Nephron (organoid): Measurements from ENCODE around the gene RTEL1.
"Not testable (repeated sequence)": the region's sequence is repeated elsewhere in the genome, so short reads cannot be mapped to it uniquely, and the experiment has no call there.

Source experiments
- H3K27ac Mint-ChIP-seq, 3 experiments: 2 replicates each; pipeline ENCODE4 v1.8.0; 2020; ENCODE audit warnings: mixed read lengths in 3 of 3, mild to moderate bottlenecking in 2 of 3, moderate library complexity in 1 of 3
- H3K27me3 Mint-ChIP-seq: 2 replicates; pipeline ENCODE4 v1.8.0; 2021; ENCODE audit warnings: low read depth, mild to moderate bottlenecking, moderate library complexity, mixed read lengths
- H3K36me3 Mint-ChIP-seq: 2 replicates; pipeline ENCODE4 v1.8.0; 2020; ENCODE audit warnings: low read depth, mixed read lengths
- H3K4me1 Mint-ChIP-seq: 2 replicates; pipeline ENCODE4 v1.8.0; 2020; ENCODE audit warnings: mixed read lengths
- H3K4me3 Mint-ChIP-seq, 3 experiments: 2 replicates each; pipeline ENCODE4 v1.8.0; 2020; ENCODE audit warnings: mild to moderate bottlenecking in 3 of 3, mixed read lengths in 3 of 3, moderate library complexity in 2 of 3
- H3K9me3 Mint-ChIP-seq: 2 replicates; pipeline ENCODE4 v1.8.0; 2020; ENCODE audit warnings: mixed read lengths
- TF ChIP-seq, protein P1 (sequence below), 3 experiments: fragments of 200-600 bp; sonication (generic); IDR thresholded peaks; one replicate each; pipeline ENCODE4 v1.5.0; 2021; ENCODE audit warnings: antibody characterized with exemption in 3 of 3; ENCODE audit not compliant: unreplicated experiment in 3 of 3

The RTEL1 gene

DNA sequence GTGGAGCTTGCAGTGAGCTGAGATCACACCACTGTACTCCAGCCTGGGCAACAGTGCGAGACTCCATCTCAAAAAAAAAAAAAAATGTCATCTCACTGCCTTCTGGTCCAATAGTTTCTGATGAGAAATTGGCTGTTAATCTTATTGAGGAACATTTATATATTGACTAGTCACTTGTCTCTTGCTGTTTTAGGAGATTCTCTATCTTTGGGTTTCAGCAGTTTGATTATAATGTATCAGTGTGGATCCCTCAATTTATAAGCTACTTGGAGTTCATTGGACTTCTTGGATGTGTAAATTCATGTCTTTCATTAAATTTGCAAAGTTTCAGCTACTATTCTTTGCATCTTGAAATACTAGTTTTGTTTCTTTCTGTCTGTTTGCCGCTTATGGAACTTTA lies 60.9 kb downstream of the RTEL1 start:
- Mint-ChIP-seq H3K27me3 (no peaks in the 10 kb centered on the region), H3K4me3 (no peak overlapping the region), H3K4me1 (no peaks in the 10 kb centered on the region), H3K36me3 (peaks cover 95% of the 10 kb centered on the region), H3K27ac (no peak overlapping the region), H3K9me3 (peaks cover 41% of the 10 kb centered on the region)
- TF ChIP-seq, protein P1, sequence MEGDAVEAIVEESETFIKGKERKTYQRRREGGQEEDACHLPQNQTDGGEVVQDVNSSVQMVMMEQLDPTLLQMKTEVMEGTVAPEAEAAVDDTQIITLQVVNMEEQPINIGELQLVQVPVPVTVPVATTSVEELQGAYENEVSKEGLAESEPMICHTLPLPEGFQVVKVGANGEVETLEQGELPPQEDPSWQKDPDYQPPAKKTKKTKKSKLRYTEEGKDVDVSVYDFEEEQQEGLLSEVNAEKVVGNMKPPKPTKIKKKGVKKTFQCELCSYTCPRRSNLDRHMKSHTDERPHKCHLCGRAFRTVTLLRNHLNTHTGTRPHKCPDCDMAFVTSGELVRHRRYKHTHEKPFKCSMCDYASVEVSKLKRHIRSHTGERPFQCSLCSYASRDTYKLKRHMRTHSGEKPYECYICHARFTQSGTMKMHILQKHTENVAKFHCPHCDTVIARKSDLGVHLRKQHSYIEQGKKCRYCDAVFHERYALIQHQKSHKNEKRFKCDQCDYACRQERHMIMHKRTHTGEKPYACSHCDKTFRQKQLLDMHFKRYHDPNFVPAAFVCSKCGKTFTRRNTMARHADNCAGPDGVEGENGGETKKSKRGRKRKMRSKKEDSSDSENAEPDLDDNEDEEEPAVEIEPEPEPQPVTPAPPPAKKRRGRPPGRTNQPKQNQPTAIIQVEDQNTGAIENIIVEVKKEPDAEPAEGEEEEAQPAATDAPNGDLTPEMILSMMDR (IDR thresholded peaks at IDR 0.05; ENCODE audit: unreplicated experiment in 3 of 3), result no peak

DNA sequence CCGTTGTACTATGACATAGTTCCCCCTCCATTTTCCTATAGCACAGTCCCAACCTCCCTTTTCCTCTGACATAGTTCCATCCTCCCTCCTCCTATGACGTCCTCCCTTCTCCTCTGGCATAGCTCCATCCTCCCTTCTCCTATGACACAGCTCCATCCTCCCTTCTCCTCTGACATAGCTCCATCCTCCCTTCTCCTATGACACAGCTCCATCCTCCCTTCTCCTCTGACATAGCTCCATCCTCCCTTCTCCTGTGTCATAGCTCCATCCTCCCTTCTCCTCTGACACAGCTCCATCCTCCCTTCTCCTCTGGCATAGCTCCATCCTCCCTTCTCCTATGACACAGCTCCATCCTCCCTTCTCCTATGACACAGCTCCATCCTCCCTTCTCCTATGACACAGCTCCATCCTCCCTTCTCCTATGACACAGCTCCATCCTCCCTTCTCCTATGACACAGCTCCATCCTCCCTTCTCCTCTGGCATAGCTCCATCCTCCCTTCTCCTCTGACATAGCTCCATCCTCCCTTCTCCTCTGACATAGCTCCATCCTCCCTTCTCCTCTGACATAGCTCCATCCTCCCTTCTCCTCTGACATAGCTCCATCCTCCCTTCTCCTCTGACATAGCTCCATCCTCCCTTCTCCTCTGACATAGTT lies 65.0 kb downstream of the RTEL1 start:
- peaks cover 32% of the 10 kb centered on the region for H3K9me3 Mint-ChIP-seq

DNA sequence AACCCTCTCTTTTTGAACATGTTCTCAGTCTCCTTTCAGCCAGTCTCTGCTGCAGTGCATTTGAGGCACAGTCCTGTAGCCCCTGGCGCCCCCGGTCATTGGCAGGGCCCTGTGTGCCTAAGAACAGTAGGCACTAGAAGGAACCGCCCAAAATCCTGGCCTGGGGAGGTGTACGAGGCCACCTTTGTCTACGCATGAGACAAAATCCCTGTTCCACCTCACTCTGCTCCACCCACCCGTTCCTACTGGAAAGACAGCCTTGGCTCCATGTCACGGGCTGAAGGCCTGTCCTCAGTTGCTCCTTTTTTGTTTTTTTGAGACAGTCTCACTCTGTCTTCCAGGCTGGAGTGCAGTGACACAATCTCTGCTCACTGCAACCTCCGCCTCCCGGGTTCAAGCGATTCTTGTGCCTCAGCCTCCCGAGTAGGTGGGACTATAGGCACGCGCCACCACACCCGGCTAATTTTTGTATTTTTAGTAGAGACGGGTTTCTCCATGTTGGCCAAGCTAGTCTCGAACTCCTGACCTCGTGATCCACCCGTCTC lies 72.1 kb downstream of the RTEL1 start:
- peaks cover 55% of the 10 kb centered on the region for H3K36me3 Mint-ChIP-seq
- H3K4me3 Mint-ChIP-seq, H3K27me3 Mint-ChIP-seq, H3K4me1 Mint-ChIP-seq, H3K9me3 Mint-ChIP-seq, H3K27ac Mint-ChIP-seq: not testable (repeated sequence)

More for the DNA sequence above, 65.0 kb downstream of the RTEL1 start:
- H3K36me3 Mint-ChIP-seq, result peaks cover 86% of the 10 kb centered on the region
- H3K4me3 Mint-ChIP-seq, H3K4me1 Mint-ChIP-seq, H3K27ac Mint-ChIP-seq, H3K27me3 Mint-ChIP-seq: not testable (repeated sequence)

DNA sequence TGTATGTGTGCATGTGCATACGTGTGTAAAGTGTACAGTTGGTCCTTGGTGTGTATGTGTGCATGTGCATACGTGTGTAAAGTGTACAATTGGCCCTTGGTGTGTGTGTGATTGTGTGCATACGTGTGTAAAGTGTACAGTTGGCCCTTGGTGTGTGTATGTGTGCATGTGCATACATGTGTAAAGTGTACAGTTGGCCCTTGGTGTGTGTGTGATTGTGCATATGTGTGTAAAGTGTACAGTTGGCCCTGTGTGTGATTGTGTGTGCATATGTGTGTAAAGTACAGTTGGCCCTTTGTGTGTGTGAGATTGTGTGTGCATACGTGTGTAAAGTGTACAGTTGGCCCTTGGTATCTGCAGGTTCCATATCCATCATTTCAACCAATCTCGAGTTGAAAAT lies 73.3 kb downstream of the RTEL1 start:
- Mint-ChIP-seq H3K4me1 (peaks cover 5% of the 10 kb centered on the region), H3K27me3 (peaks cover 5% of the 10 kb centered on the region), H3K4me3 (no peak overlapping the region), H3K9me3 (peaks cover 5% of the 10 kb centered on the region), H3K27ac (no peak overlapping the region), H3K36me3 (peaks cover 51% of the 10 kb centered on the region)
- TF ChIP-seq, protein P1 (IDR thresholded peaks at IDR 0.05; ENCODE audit: unreplicated experiment in 3 of 3), result no peak

DNA sequence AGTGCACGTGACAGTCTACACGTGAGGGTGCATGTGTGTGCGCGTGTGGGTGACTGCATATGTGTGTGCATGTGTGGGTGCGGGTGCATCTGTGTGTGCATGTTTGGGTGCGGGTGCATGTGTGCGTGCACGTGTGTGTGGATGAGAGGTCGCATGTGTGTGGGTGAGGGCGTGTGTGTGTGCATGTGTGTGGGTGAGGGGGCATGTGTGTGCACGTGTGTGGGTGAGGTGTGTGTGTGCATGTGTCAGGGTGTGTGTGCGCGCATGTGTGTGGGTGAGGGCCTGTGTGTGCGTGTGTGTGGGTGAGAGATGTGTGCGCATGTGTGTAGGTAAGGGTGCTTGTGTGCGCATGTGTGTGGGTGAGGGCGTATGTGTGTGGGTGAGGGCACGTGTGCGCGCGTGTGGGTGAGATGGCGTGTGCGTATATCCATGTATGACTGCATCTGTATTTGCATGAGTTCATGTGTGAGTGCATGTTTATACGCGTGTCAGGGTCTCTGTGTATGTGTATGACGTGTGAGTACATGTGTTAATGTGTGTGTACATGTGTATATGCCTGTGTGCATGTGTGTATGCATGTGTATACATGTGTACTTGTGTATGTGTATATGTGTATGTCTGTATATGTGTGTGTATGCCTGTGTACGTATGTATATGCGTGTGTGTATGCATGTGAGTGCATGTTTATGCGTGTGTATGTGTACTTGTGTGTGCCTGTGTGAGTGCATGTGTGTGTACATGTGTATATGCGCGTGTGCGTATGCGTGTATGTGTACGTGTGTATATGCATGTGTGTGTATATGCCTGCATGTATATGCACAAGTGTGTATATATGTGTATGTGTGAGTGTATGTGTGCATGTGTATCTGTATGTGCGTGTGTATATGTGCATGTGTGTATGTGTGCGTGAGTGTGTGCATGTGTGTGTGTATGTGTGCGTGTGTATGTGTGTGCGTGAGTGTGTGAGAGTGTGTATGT lies 74.3 kb downstream of the RTEL1 start:
- TF ChIP-seq, protein P1 (IDR thresholded peaks at IDR 0.05; ENCODE audit: unreplicated experiment in 3 of 3), result no peak
- peaks cover 5% of the 10 kb centered on the region for H3K27me3 Mint-ChIP-seq
- no peak overlapping the region for H3K4me3 Mint-ChIP-seq
- peaks cover 45% of the 10 kb centered on the region for H3K36me3 Mint-ChIP-seq
- H3K9me3 Mint-ChIP-seq, result no peaks in the 10 kb centered on the region
- peaks cover 5% of the 10 kb centered on the region for H3K4me1 Mint-ChIP-seq
- H3K27ac Mint-ChIP-seq, result no peak overlapping the region

DNA sequence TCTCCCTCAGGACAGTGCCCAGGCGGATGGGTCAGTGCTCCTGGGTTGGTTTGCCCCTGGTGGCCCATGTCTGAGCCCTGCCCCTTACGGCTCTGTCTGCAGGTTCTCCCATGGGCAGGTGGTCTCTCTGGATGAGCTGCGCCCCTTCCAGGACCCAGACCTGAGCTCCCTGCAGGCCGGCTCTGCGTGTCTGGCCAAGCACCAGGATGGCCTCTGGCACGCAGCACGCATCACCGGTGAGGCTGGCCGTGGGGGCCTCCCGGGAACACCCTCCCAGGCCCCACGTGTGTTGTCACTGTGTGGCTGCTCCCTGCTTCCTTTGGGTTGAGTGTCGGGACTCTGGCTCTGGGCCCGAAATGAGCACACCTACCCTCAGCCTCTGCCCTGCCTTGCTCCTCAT lies 75.0 kb downstream of the RTEL1 start:
- TF ChIP-seq, protein P1 (IDR thresholded peaks at IDR 0.05; ENCODE audit: unreplicated experiment in 3 of 3), result no peak
- peaks cover 5% of the 10 kb centered on the region for H3K4me1 Mint-ChIP-seq
- peaks cover 39% of the 10 kb centered on the region for H3K36me3 Mint-ChIP-seq
- no peak overlapping the region for H3K27ac Mint-ChIP-seq
- peaks cover 5% of the 10 kb centered on the region for H3K27me3 Mint-ChIP-seq
- H3K9me3 Mint-ChIP-seq, result no peaks in the 10 kb centered on the region
- H3K4me3 Mint-ChIP-seq, result no peak overlapping the region
